GM18858 (cell line): ENCODE results near the gene RARRES1.
A peak's percentile ranks its signal among the peaks of the same experiment; 100 is the strongest.

Source experiments
- ATAC-seq: cut with Tn5 transposase; IDR thresholded peaks from one replicate; pipeline ENCODE4 v1.9.1; 2021; ENCODE audit not compliant: unreplicated experiment

The RARRES1 gene

DNA sequence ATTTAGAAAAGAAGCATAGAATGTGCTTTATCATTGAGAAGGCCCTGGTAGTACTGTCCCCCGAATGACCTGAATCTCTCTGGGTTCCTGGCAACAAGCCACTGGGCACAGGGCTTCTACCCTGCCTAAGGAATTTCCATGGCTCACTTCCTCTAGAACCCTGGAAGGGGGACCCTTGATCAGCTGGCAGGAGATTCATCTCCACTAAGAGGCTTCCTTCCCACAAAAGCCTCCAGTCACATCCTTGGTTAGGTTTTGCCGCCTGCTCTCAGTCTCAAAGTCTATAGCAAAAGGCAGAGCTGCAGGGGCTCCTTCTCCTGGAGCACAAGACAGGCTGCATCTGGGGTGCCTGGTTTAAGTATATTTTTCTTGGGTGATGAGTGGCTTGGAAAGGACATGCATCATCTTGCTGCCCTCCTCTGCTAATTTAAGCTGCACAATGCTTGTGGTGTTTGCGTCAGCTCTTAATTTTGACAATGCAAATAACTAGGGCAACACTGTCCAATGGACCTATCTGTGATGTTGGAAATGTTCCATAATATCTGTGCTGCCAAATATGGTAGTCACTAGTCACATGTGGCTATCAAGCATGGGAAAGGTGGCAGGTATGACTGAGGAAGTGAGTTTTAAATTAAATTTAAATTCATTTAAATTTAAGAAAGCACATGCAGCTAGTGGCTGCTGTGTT, 33.4 kb upstream of the RARRES1 start:
- ATAC-seq, result no peak

DNA sequence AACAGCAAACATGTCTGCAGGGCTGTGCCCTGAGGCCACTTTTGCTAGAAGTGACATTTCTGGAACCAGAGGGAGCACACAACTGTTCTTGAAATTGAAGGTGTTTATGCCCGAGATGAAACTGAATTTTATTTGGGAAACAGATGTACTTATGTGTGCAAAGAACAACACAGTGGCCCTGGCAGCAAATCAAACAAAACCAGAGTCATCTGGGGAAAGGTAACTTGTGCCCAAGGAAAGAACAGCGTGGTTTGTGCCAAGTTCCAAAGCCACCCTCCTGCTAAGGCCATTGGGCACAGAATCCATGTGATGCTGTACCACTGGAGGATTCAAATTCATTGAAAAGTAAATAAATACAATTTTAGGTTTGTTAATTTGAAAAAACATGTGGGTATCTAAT, 31.2 kb upstream of the RARRES1 start:
- ATAC-seq, result no peak

DNA sequence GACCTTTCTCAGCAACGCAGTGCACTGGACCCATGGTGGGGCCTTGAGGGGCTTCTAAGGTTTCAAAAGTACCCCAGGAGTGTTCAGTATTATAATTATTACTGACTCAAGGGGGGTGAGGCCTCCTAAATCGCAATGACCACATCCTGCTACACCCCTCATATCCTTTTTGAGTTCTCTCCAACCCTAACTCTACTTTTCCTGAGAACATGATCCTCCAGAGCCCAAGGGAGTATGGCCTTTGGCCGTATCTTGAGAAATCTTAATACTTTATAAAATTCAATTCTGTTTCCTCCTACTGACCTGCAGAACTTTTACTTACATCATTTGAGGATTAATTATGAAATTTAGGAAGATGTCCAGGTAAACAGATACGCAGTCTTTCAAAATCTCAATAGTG, 30.4 kb upstream of the RARRES1 start:
- no peak for ATAC-seq

DNA sequence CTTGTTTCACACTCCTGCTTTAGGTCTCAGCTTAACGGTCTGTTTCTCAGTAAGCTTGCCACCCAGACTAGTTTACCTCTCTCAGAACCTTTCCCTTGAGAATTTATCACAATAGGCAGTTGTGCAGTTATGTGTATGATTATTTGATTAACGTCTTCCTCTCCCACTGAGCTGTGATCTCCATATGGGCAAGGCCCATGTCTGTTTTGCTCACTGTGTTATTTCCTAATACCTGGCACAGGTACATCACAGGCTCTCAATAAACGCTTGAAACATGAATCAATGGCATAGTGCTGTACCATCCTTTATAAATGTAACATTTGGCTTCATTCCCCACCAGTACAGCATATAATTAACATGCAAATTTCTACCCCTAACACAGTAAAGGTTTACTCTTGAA, 29.1 kb upstream of the RARRES1 start:
- no peak for ATAC-seq

DNA sequence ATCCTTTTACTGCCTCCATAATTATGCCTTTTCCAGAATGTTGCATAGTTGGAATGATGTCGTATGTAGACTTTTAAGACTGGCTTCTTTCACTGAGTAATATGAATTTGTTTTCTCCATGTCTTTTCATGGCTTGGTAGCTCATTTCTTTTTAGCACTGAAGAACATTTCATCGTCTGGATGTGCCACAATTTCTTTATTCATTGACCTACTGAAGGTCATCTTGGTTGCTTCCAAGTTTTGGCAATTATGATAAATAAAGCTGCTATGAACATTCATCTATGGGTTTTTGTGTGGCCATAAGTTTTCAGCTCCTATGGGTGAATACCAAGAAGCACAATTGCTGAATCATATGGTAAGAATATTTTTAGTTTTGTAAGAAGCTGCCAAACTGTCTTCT, 23.2 kb upstream of the RARRES1 start:
- no peak for ATAC-seq

- ATAC-seq, result no peak
These were observed 21.6 kb upstream of the RARRES1 start for GRCh38 chr3:158753854-158754253.

DNA sequence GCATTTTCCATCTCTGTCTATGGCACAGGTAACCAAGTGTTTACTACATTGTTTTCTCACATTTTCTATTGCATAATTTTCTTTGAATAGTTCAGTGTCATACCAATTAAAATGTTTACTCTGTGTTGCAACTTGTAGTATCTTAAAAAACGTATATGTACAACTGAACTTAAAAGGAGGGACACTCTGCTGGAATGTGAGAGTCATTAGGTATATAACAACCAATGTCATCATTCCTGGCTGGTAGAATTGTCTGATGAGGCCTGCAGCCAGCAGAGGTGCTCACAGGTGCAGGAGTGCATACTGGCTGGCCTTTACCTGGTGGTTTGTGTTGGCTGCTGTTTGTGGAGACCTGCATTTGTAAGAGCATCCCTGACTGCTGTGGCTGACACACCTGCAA, 19.1 kb upstream of the RARRES1 start:
- ATAC-seq, result no peak

- ATAC-seq, result no peak
These were observed 17.8 kb upstream of the RARRES1 start for GRCh38 chr3:158750016-158750415.

- no peak for ATAC-seq
These were observed 17.3 kb upstream of the RARRES1 start for GRCh38 chr3:158749526-158749925.

DNA sequence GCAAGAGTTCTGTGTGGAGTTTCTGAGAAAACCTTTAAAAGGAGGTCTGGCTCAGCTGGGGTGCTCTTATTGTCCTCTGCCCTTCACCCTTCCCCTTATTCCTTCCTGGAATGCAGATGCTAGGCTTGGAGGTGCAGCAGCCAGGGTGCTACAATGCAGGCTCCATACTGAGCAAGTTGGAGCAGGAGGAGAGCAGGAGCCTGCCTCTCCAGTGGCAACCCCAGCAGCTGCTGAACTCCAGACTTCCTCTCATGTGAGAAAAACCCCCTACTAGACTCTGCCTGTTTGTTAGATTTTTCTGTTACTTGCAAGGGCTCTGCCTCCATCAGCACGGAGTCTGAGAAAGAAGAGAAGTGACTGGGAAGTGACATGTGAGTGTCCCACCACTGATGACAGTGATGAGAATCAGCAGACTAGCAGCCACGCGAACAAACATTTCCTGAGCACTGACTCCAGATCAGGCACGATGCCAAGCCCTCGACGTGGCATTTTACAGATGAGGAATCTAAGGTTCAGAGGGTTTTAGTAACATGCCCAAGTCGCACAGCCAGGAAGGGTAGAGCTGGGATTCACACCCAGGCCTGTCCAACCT, 16.1 kb upstream of the RARRES1 start:
- ATAC-seq, result no peak

DNA sequence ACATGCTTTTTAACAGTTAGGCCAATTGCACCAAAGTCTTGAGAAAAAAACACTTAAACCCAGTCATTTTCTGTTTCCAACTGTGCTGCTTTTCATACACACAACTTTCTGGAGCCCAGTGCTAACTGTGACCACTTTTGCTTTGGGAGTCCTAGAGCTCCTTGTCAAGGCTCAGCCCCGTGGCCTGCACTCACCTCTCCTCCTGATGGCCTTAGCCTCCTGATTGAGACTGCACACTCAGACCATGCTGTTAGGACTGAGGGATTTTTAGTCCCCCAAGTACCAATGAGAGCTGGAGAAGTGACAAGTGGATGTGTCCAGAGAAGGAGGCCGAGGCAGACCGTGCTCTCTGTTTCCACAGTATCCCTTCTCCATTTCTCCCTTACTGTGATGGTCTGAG, 15.2 kb upstream of the RARRES1 start:
- peak; percentile 8 for ATAC-seq

- ATAC-seq, result no peak
These were observed 13.3 kb upstream of the RARRES1 start for GRCh38 chr3:158745551-158745950.

DNA sequence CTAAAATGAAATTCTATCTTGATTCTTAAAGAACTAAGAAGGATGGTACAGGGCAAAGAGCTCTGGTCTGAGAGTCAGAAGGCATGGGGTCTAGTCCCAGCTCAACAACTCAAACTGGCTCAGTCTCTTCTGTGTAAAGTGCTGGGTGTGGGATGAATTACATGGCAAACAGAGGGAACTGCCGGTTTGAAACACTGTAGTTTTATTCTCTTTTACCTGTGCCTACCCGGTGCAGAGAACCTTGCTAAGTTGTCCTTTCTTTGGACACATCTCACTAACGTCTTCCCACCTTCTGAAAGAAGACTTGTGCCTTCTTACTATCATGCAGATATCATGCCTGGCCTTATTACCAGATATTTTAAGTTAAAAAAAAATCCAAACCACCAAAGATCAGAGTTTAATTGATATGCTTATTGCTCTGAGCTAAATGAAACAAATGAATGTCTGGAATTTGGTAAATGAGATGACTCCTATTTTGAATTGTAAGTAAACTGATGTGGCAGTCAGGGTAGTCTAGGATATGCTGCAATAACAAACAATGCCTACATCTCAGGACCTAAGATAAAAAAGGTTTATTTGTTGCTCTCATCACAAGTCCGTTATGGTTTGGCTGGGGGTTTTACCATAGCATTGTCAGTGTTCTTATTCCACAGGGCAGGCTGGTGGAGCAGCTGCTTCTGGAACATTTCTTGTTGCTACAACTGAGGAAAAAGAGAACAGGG, 12.5 kb upstream of the RARRES1 start:
- no peak for ATAC-seq

- no peak for ATAC-seq
These were observed 11.7 kb upstream of the RARRES1 start for GRCh38 chr3:158743664-158744566.

DNA sequence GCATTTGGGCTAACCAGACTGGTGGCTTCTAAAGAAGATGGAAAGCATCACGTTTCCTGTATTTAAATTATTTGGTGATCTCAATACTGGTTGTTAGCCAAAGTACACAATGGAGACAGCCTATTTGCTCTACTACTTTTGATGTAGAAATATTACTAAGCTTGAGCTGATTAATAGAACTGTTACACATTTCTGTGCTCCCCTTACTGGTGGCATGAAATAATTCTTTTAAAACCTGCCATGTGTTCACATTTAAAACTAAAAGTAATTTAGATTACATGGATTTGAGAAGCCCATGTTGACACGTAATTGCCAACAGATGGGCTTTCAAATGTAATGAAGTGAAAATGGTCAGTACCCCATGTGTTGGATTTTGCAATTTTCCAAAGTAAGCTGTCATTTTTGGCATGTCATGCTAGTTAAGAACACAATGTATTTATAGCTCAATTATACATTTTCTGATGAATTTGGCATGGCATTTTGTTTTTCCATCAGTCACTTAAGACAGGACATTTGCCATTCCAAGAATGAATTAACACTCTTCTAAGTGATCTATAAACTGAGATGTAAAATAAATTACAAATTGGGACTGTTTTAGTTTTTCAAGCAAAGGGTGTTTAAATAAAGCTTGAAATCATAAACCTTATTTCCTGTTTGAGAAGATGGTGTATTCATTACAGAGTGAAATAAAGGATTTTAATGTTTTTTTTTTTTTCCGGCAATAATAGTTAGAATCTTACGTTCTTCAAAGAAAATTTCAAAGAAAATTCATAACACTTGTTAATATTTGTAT, 10.8 kb upstream of the RARRES1 start:
- no peak for ATAC-seq

DNA sequence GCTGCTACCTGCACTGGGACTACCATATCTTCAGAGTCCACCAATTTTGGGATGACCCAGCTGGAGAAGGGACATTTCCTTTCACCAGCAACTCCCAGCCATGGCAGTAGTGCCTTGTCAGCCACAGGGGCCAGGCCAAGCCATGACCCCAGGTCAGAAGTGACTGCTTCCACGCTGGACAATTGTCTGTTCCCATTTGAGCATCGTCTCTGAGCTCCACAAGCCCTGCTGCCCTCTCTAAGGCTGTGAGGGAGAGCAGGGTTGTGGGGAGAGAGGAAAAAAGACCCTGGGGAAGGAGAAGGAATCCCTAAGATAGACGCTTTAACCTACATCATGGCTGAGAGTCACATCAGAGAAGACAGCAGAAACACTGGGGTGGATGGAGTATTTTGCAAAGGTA, 7.4 kb upstream of the RARRES1 start:
- ATAC-seq, result no peak

GRCh38 chr3:158739078-158739477, 6.8 kb upstream of the RARRES1 start:
- no peak for ATAC-seq

DNA sequence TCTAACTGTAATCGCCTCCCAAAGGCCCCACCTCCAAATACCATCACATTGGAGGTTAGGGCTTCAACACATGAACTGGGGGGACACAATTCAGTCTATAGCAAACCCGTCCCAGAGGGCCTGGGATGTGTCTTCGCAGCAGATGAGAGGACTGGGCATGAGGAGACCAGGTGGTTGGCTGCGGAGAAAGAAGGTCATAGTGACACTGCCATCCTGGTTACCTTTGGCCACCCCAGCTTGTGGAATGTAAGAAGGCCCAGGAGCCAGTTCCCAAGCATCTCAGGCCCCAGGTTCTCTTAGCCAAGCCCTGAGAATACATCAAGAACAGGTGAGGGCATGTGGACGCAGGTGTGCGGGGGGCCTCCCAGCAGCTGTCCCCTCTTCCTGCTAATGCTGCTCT, 6.4 kb upstream of the RARRES1 start:
- no peak for ATAC-seq

- ATAC-seq, result no peak
These were observed 5.8 kb upstream of the RARRES1 start for GRCh38 chr3:158737976-158738615.

DNA sequence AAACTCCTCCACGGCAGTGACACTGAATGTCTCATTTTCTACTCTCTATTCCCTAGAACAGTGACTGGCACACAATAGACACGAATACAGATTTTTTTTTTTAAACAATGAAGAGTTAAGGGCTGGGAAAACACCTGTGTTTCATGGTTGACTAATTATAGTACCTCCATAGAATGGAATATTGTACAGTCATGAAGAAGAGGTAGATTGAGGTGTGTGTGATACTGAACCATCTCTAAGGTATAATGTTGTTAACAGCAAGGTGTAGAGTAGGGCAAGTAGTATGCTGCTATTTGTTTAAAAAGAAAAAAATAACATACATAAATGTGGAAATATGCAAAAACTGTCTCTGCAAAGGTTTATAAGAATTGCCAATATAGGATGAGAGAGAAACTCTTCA, 5.2 kb upstream of the RARRES1 start:
- ATAC-seq, result no peak
